Epithelial cell of alveolus of lung (primary cell): ENCODE data around the gene CYP4F11. TPM values are rescaled to one million over a fixed set of nuclear protein-coding genes. Genes with fewer than 3 reads are reported as not detected.

Experiments
- total RNA-seq: library from RNA; depleted of rRNA; stranded (reverse); fragments of >200 nt; gene quantifications from 2 replicates; pipeline ENCODE4 v1.2.1, GENCODE V29; 2015

The CYP4F11 gene
- not detected in 2 replicates for total RNA-seq

GRCh38 chr19:15934332-15935078 lies at the start of gene CYP4F11:
CYP4F11 (minus strand) TSS chr19:15934529; CDS start chr19:15934408, 121 bp downstream.

GRCh38 chr19:15948223-15949058 lies 14.1 kb upstream of the CYP4F11 start, which contains the start of gene OR10H4:
OR10H4 (plus strand) TSS chr19:15949008; CDS start chr19:15949008, 0 bp downstream.

DNA sequence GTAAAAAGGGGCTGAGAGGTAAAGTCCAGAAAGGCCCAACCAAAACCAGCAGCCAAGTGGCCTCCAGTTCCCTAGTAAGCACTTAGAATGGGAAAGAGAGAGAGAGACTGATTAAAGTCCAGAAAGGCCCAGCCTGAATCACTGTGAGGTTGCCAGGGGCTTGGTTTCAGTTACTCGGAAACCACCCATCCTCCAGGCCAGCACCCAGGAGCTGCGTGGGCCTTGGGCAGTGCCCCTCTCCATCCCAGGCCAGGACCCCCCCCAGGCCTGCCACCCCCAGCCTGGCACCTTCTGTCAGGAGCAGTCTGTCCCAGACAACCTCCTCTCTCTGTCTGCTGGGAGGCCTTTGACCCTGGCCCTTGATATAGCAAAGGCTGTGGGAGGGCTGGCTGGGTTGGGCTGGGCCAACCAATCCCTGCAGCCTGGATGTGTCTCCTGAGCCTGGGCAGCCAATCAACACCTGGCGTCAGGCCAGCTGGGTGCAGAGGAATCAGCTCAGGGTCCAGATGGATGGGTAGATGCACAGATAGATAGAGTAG lies 36.5 kb downstream of the CYP4F11 start, which contains the start of gene CYP4F2:
Gene CYP4F2, minus strand, starts transcription at position 337 of the 539 bp plus-strand sequence. CDS start 463 bp downstream, outside the sequence.

Other genes starting within 250 kb of the CYP4F11 start
- not detected in 2 replicates for gene OR10H2, start 206.5 kb downstream of the CYP4F11 start, total RNA-seq
- not detected in 2 replicates for gene OR10H3, start 196.5 kb downstream of the CYP4F11 start, total RNA-seq
- gene OR10H5, start 146.9 kb downstream of the CYP4F11 start, total RNA-seq = not detected in 2 replicates
- not detected in 2 replicates for gene OR10H1, start 118.9 kb downstream of the CYP4F11 start, total RNA-seq
- not detected in 2 replicates for gene CYP4F2, start 36.5 kb downstream of the CYP4F11 start, total RNA-seq
- gene OR10H4, start 14.5 kb upstream of the CYP4F11 start, total RNA-seq = not detected in 2 replicates
- 925 and 1,202 TPM in 2 replicates for gene TPM4, start 142.0 kb upstream of the CYP4F11 start, total RNA-seq
- gene RAB8A, start 177.4 kb upstream of the CYP4F11 start, total RNA-seq = 35.2 and 58.6 TPM in 2 replicates
- gene HSH2D, start 209.2 kb upstream of the CYP4F11 start, total RNA-seq = not detected in 2 replicates
- gene CIB3, start 239.0 kb upstream of the CYP4F11 start, total RNA-seq = not detected in 2 replicates